Calu3 (cell line): ENCODE results near the gene MARVELD2. TPM values are rescaled to one million over a fixed set of nuclear protein-coding genes. Genes with fewer than 3 reads are reported as not detected.
"Not testable (repeated sequence)": the region's sequence is repeated elsewhere in the genome, so short reads cannot be mapped to it uniquely, and the experiment has no call there.

Experiments used
- BruUV-seq: library from RNA; stranded (reverse); fragments of 400-500 nt; replicated peaks from 2 replicates; lab custom pipeline; 2021; lab: Mats Ljungman, UMichigan
- CTCF ChIA-PET: fragments of 300-600 bp; sonication (Branson Sonifier 250); formaldehyde crosslinking; loops from one replicate; lab custom pipeline; 2022; ENCODE audit warnings: antibody characterized with exemption; lab: Charles Lee
- DNase-seq: peaks from one replicate; pipeline ENCODE4 v3.0.0; 2022
- H3K27ac Mint-ChIP-seq: one replicate; pipeline ENCODE4 v1.8.0; 2022; ENCODE audit warnings: mixed read lengths; ENCODE audit not compliant: unreplicated experiment
- H3K27me3 Mint-ChIP-seq: one replicate; pipeline ENCODE4 v1.8.0; 2022; ENCODE audit warnings: mixed read lengths; ENCODE audit not compliant: unreplicated experiment
- H3K36me3 Mint-ChIP-seq: one replicate; pipeline ENCODE4 v1.8.0; 2022; ENCODE audit warnings: mild to moderate bottlenecking, moderate library complexity, mixed read lengths; ENCODE audit not compliant: insufficient read depth, unreplicated experiment
- H3K4me1 Mint-ChIP-seq: one replicate; pipeline ENCODE4 v1.8.0; 2022; ENCODE audit warnings: mild to moderate bottlenecking, low read depth, mixed read lengths; ENCODE audit not compliant: unreplicated experiment
- H3K4me3 Mint-ChIP-seq: one replicate; pipeline ENCODE4 v1.8.0; 2022; ENCODE audit warnings: mild to moderate bottlenecking, low read depth, moderate library complexity, mixed read lengths; ENCODE audit not compliant: unreplicated experiment
- H3K9me3 Mint-ChIP-seq: one replicate; pipeline ENCODE4 v1.8.0; 2022; ENCODE audit warnings: low read depth, mixed read lengths; ENCODE audit not compliant: unreplicated experiment
- intact Hi-C: fragments of 100-400 bp; cut with micrococcal nuclease; formaldehyde crosslinking; loops from one replicate; pipeline ENCODE4 v1.10.0; 2022; ENCODE audit not compliant: unreplicated experiment
- total RNA-seq: library from RNA; stranded (reverse); gene quantifications from 2 replicates; pipeline ENCODE4 v1.2.3, GENCODE V29; 2022
- TF ChIP-seq, protein P1 (sequence below): fragments of 200-600 bp; IDR thresholded peaks from one replicate; pipeline ENCODE4 v1.8.0; 2022; ENCODE audit warnings: antibody characterized with exemption; ENCODE audit not compliant: unreplicated experiment

Gene MARVELD2
- total RNA-seq, 1 experiment from 2014 or later = 40.9 TPM

DNA sequence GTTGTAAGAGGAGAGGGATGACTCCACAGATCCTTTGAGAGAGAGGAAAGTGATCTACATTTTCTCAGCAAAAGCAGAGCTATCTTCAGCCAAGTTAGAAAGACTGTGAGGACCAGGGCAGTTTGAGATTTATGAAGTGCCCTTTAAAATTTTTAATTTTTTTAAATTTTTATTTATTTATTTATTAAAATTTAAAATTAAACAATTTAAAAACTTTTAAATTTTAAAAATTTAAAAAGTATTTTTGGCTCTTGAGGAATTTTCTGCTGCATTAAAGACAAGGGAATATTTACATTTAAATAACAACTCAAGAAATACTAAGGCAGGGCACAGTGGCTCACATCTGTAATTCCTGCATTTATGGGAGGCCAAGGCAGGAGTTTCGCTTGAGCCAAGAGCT is 47.3 kb downstream of the MARVELD2 start:
- TF ChIP-seq, protein P1, sequence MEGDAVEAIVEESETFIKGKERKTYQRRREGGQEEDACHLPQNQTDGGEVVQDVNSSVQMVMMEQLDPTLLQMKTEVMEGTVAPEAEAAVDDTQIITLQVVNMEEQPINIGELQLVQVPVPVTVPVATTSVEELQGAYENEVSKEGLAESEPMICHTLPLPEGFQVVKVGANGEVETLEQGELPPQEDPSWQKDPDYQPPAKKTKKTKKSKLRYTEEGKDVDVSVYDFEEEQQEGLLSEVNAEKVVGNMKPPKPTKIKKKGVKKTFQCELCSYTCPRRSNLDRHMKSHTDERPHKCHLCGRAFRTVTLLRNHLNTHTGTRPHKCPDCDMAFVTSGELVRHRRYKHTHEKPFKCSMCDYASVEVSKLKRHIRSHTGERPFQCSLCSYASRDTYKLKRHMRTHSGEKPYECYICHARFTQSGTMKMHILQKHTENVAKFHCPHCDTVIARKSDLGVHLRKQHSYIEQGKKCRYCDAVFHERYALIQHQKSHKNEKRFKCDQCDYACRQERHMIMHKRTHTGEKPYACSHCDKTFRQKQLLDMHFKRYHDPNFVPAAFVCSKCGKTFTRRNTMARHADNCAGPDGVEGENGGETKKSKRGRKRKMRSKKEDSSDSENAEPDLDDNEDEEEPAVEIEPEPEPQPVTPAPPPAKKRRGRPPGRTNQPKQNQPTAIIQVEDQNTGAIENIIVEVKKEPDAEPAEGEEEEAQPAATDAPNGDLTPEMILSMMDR = no peak
- no peak for DNase-seq
- Mint-ChIP-seq H3K27me3 (no peaks in the 10 kb centered on the region), H3K36me3 (no peaks in the 10 kb centered on the region), H3K9me3 (no peaks in the 10 kb centered on the region), H3K27ac (no peak overlapping the region), H3K4me3 (no peak overlapping the region), H3K4me1 (no peaks in the 10 kb centered on the region)
- CTCF ChIA-PET = interaction anchor here (0.6 kb wide), 1 partner anchor 10 kb away, joined by 3 read pairs; no protein-coding TSS in a partner anchor
- BruUV-seq = no TSS peak
- intact Hi-C loops = no loop called here

DNA sequence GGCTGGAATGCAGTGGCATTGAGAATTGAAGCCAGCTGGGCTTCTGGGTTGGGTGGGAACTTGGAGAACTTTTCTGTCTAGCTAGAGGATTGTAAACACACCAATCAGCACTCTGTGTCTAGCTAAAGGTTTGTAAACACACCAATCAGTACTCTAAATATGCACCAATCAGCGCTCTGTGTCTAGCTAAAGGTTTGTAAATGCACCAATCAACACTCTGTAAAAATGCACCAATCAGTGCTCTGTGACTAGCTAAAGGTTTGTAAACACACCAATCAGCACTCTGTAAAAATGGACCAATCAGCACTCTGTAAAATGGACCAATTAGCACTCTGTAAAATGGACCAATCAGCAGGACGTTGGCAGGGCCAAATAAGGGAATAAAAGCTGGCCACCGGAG is 51.5 kb downstream of the MARVELD2 start:
- H3K27me3 Mint-ChIP-seq, BruUV-seq, DNase-seq, H3K9me3 Mint-ChIP-seq, H3K4me1 Mint-ChIP-seq, CTCF ChIA-PET, H3K27ac Mint-ChIP-seq, H3K4me3 Mint-ChIP-seq, intact Hi-C loops, H3K36me3 Mint-ChIP-seq: not testable (repeated sequence)

DNA sequence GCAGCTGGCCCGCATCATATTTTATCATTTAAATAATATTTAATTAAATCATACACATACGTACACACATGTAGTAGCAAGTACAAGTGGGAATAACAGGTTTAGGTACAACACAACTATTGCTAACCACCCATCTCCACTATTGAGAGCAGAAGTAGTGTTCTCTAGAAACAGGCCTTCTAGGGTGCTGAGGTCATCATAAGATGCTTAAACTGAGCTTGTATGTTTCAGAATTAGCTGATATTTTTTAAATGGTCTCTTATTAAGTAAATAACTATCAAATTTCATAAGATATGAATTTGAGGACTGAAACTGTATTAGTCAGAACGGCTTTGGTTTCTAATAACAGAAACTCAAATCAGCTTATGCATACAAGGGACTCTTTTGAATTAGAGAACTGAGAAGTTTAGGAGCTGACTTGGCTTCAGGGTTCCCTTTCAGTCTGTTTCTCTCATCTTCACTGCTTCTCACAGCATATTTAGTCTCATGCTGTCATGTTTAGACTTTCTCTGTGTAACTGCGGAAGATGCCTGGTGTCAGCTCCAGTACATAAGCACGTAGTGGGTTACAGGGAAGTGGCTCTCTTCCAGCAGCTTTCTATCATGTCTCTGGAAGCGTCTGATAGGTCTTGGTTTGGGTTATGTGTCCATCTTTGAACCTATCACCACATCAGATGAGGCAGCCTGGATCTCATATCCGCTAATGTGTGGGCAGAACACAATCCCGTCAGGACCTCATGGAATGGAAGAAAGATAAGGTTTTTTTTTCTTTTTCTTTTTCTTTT is 52.7 kb downstream of the MARVELD2 start:
- H3K4me1 Mint-ChIP-seq = no peaks in the 10 kb centered on the region
- CTCF ChIA-PET = interaction anchor here (0.5 to 0.7 kb wide), 3 partner anchors 14 to 25 kb away, joined by 3 read pairs; no protein-coding TSS in a partner anchor
- H3K9me3 Mint-ChIP-seq = no peaks in the 10 kb centered on the region
- no peaks in the 10 kb centered on the region for H3K36me3 Mint-ChIP-seq
- DNase-seq = no peak
- no TSS peak for BruUV-seq
- intact Hi-C loops = no loop called here
- H3K27me3 Mint-ChIP-seq = no peaks in the 10 kb centered on the region
- H3K4me3 Mint-ChIP-seq = no peak overlapping the region
- H3K27ac Mint-ChIP-seq = no peak overlapping the region
- TF ChIP-seq, protein P1 = no peak

- no peak overlapping the region for H3K4me3 Mint-ChIP-seq
- H3K27me3 Mint-ChIP-seq = no peaks in the 10 kb centered on the region
- no TSS peak for BruUV-seq
- CTCF ChIA-PET = no interaction called here
- no peak overlapping the region for H3K27ac Mint-ChIP-seq
- no peaks in the 10 kb centered on the region for H3K36me3 Mint-ChIP-seq
- H3K9me3 Mint-ChIP-seq = no peaks in the 10 kb centered on the region
- TF ChIP-seq, protein P1 = no peak
- intact Hi-C loops = no loop called here
- no peaks in the 10 kb centered on the region for H3K4me1 Mint-ChIP-seq
- no peak for DNase-seq
Observed at GRCh38 chr5:69468631-69469030, 53.7 kb downstream of the MARVELD2 start.

- intact Hi-C loops, H3K27ac Mint-ChIP-seq, H3K9me3 Mint-ChIP-seq, CTCF ChIA-PET, H3K4me1 Mint-ChIP-seq, BruUV-seq, DNase-seq, H3K27me3 Mint-ChIP-seq, H3K36me3 Mint-ChIP-seq, H3K4me3 Mint-ChIP-seq: not testable (repeated sequence)
Observed at GRCh38 chr5:69471516-69471915, 56.6 kb downstream of the MARVELD2 start.

- intact Hi-C loops, H3K4me3 Mint-ChIP-seq, DNase-seq, H3K9me3 Mint-ChIP-seq, H3K27ac Mint-ChIP-seq, H3K27me3 Mint-ChIP-seq, H3K4me1 Mint-ChIP-seq, BruUV-seq, H3K36me3 Mint-ChIP-seq, CTCF ChIA-PET: not testable (repeated sequence)
Observed at GRCh38 chr5:69472535-69473143, 57.7 kb downstream of the MARVELD2 start.
